Activated CD8-positive, alpha-beta memory T cell treated with anti-CD3 and anti-CD28 coated beads for 4 hours (primary cell): Measurements from ENCODE around the gene MED25.

Source experiments
- DNase-seq, 2 donors: peaks; one replicate each; pipeline ENCODE4 v3.0.0-alpha.2; 2020; ENCODE audit warnings: low read depth in 2 of 2

Gene MED25

GRCh38 chr19:49817964-49818648 lies at the start of gene MED25:
TSS of gene MED25 (plus strand) at chr19:49818289. CDS start at chr19:49818342, 53 bp downstream.
- peak; percentile 67 to 76 for DNase-seq

- DNase-seq, result no peak
Measured at GRCh38 chr19:49770529-49770928, 47.6 kb upstream of the MED25 start.

- DNase-seq, result no peak
Measured at GRCh38 chr19:49771674-49772139, 46.4 kb upstream of the MED25 start.

GRCh38 chr19:49772850-49773432 lies 45.1 kb upstream of the MED25 start:
- DNase-seq, result no peak

- no peak for DNase-seq
Measured at GRCh38 chr19:49773663-49774350, 44.3 kb upstream of the MED25 start.

GRCh38 chr19:49774969-49775368 lies 43.1 kb upstream of the MED25 start:
- DNase-seq, result no peak

- DNase-seq, result no peak
Measured at GRCh38 chr19:49775742-49776370, 42.2 kb upstream of the MED25 start.

- DNase-seq, result no peak
Measured at GRCh38 chr19:49776371-49776764, 41.7 kb upstream of the MED25 start.

GRCh38 chr19:49779731-49780555 lies 38.1 kb upstream of the MED25 start:
- no peak for DNase-seq

- DNase-seq, result no peak
Measured at GRCh38 chr19:49780861-49781260, 37.2 kb upstream of the MED25 start.

- no peak for DNase-seq
Measured at GRCh38 chr19:49781394-49781793, 36.7 kb upstream of the MED25 start.

GRCh38 chr19:49782515-49782914 lies 35.6 kb upstream of the MED25 start:
- DNase-seq, result no peak

- DNase-seq, result no peak
Measured at GRCh38 chr19:49786376-49786820, 31.7 kb upstream of the MED25 start.

GRCh38 chr19:49787746-49788145 lies 30.3 kb upstream of the MED25 start:
- no peak for DNase-seq

GRCh38 chr19:49788857-49789256 lies 29.2 kb upstream of the MED25 start:
- DNase-seq, result no peak

- no peak for DNase-seq
Measured at GRCh38 chr19:49790866-49791265, 27.2 kb upstream of the MED25 start.

GRCh38 chr19:49791776-49792445 lies 26.2 kb upstream of the MED25 start:
- DNase-seq, result no peak

GRCh38 chr19:49792829-49793560 lies 25.1 kb upstream of the MED25 start:
- DNase-seq, result no peak

GRCh38 chr19:49793561-49793840 lies 24.6 kb upstream of the MED25 start:
- no peak for DNase-seq

- DNase-seq, result no peak
Measured at GRCh38 chr19:49795615-49796014, 22.5 kb upstream of the MED25 start.

- DNase-seq, result no peak
Measured at GRCh38 chr19:49798574-49798973, 19.5 kb upstream of the MED25 start.
